C4-2B (cell line): ENCODE data around the gene TMEM30B.

Experiments used
- CTCF ChIP-seq: fragments of 450-650 bp; conservative IDR thresholded peaks from 2 replicates; pipeline ENCODE4 v1.5.1; 2017; ENCODE audit warnings: mild to moderate bottlenecking
- ZFX ChIP-seq: fragments of 450-650 bp; IDR thresholded peaks from 2 replicates; pipeline ENCODE4 v1.6.1; 2017

GRCh38 chr14:61270714-61271113 is 10.4 kb downstream of the TMEM30B start:
- no peak for TF ChIP-seq ZFX
- no peak for TF ChIP-seq CTCF
